Prostate gland (tissue), 2 donors: ENCODE results near the gene CD248. TPM values are rescaled to one million over a fixed set of nuclear protein-coding genes. Genes with fewer than 3 reads are reported as not detected.

Experiments used
- DNase-seq: peaks from one replicate; pipeline ENCODE4 v3.0.0-alpha.2; 2019; ENCODE audit warnings: low spot score
- H3K27ac ChIP-seq, 2 donors: fragments of 200-600 bp; sonication (generic); 2 replicates each; pipeline ENCODE4 v1.5.1; 2017 to 2019
- H3K27me3 ChIP-seq: fragments of 200-600 bp; sonication (generic); replicated peaks from 2 replicates; pipeline ENCODE4 v1.5.1; 2019; ENCODE audit not compliant: insufficient read depth
- H3K36me3 ChIP-seq, 2 donors: fragments of 200-600 bp; sonication (generic); 1 replicate in 1 of 2; 2 replicates in 1 of 2; pipeline versions ENCODE4 v1.5.1 to v1.8.1; 2017 to 2019
- H3K4me1 ChIP-seq: fragments of 200-600 bp; sonication (generic); replicated peaks from 2 replicates; pipeline ENCODE4 v1.5.1; 2019
- H3K4me3 ChIP-seq, 2 donors: fragments of 200-600 bp; sonication (generic); 2 replicates each; pipeline ENCODE4 v1.5.1; 2017 to 2019
- H3K9me3 ChIP-seq: fragments of 200-600 bp; sonication (generic); 2 replicates; pipeline ENCODE4 v1.5.1; 2017
- POLR2A ChIP-seq: fragments of 450-650 bp; IDR thresholded peaks from one replicate; pipeline ENCODE4 v1.6.1; 2016; ENCODE audit warnings: antibody characterized with exemption, mild to moderate bottlenecking
- POLR2AphosphoS5 ChIP-seq: sonication (generic); formaldehyde crosslinking; IDR thresholded peaks from one replicate; pipeline ENCODE4 v1.6.1; 2017; ENCODE audit warnings: antibody characterized with exemption
- WGBS: methylation state at CpG from one replicate; pipeline ENCODE4 v1.1.5; 2018; 5-methylcytosine and 5-hydroxymethylcytosine counted together
- intact Hi-C: fragments of 100-400 bp; cut with DNase I; formaldehyde crosslinking; loops from one replicate; pipeline ENCODE4 v1.14.2; 2022
- total RNA-seq, 2 donors: library from RNA; depleted of rRNA; stranded (reverse); fragments of >200 nt; gene quantifications; one replicate each; pipeline ENCODE4 v1.1.0, GENCODE V29; 2016
- TF ChIP-seq, protein P1 (sequence below), 4 experiments: fragments of 200-600 bp in 2 of 4; fragments of 450-650 bp in 2 of 4; sonication (generic) in 2 of 4; IDR thresholded peaks; 1 replicate in 3 of 4; 2 replicates in 1 of 4; pipeline ENCODE4 v1.5.1; 2016 to 2019; ENCODE audit warnings: antibody characterized with exemption in 4 of 4, mild to moderate bottlenecking in 2 of 4, moderate library complexity in 2 of 4

Gene CD248
- total RNA-seq, 2 donors from 2014 or later: 1.9 to 7.3 TPM

DNA sequence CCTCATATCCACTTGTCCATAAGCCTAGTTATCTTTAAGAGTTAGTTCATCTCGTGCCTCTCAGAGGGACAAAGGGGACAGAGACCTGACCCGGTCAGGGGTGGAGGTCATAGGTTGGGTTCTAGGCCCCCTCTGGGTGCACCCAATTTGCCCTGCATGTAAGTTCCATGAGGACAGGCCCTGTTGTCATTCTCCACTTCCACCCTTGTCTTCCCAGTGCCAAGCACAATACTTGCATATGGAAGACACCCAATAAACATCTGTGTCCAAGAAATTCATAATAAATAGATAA, 26.6 kb downstream of the CD248 start:
- Histone ChIP-seq H3K4me3 (no peak overlapping the region), H3K36me3 (no peaks in the 10 kb centered on the region), H3K4me1 (peaks cover 16% of the 10 kb centered on the region), H3K9me3 (no peaks in the 10 kb centered on the region), H3K27ac (no peak overlapping the region), H3K27me3 (peaks cover 3% of the 10 kb centered on the region)
- WGBS: 75% methylated on average over 2 of the region's 2 CpGs
- no peak for TF ChIP-seq POLR2A
- TF ChIP-seq, protein P1, sequence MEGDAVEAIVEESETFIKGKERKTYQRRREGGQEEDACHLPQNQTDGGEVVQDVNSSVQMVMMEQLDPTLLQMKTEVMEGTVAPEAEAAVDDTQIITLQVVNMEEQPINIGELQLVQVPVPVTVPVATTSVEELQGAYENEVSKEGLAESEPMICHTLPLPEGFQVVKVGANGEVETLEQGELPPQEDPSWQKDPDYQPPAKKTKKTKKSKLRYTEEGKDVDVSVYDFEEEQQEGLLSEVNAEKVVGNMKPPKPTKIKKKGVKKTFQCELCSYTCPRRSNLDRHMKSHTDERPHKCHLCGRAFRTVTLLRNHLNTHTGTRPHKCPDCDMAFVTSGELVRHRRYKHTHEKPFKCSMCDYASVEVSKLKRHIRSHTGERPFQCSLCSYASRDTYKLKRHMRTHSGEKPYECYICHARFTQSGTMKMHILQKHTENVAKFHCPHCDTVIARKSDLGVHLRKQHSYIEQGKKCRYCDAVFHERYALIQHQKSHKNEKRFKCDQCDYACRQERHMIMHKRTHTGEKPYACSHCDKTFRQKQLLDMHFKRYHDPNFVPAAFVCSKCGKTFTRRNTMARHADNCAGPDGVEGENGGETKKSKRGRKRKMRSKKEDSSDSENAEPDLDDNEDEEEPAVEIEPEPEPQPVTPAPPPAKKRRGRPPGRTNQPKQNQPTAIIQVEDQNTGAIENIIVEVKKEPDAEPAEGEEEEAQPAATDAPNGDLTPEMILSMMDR (IDR thresholded peaks at IDR 0.05): no peak
- TF ChIP-seq POLR2AphosphoS5: no peak
- intact Hi-C loops: no loop called here
- DNase-seq: no peak

DNA sequence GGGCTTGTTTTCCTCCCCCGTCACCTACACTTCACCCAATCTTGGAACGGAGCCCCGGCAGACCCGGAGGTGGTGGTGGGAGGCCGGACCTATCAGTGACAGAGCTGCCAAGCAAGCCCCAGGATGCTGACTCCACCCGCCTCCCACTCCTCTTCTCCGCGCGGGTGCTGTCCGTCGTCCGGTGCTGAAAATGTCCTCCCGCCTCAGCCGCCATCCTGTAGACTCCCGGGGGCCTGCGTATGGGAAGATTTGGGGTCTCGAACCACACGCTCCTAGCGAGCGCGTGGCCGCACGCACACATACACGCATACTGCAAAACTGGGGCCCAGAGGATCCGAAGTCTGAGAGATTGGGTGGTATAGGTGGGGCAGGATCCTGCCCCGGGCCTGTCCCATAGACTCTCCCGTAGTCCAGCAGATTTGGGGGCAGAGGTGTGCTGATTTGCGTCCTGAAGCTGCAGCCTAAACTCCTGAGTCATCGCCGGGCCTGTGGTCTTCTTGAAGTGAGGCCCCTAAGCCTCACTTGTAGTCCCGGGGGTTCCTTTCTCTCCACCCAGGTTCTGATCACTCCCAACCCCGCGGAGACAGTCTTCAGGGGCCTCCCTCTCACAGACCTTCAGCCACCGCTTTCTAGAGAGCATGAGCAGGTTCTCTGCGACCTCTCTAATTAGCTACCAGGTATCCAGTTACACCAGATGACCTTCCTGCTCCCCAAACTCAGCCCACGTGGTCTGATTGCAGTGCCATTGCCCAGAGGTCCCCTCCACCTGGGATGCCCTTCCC, 27.1 kb downstream of the CD248 start:
- Histone ChIP-seq H3K9me3 (no peaks in the 10 kb centered on the region), H3K27me3 (peaks cover 3% of the 10 kb centered on the region), H3K36me3 (no peaks in the 10 kb centered on the region), H3K4me1 (peaks cover 16% of the 10 kb centered on the region), H3K4me3 (peak overlapping the region; percentile 67 to 86), H3K27ac (peak overlapping the region; percentile 86 to 90)
- intact Hi-C loops: no loop called here
- WGBS: 8% methylated on average over 36 of the region's 36 CpGs
- TF ChIP-seq POLR2AphosphoS5 (no peak), POLR2A (no peak)
- TF ChIP-seq, protein P1 (IDR thresholded peaks at IDR 0.05): no peak
- peak; percentile 68 for DNase-seq

DNA sequence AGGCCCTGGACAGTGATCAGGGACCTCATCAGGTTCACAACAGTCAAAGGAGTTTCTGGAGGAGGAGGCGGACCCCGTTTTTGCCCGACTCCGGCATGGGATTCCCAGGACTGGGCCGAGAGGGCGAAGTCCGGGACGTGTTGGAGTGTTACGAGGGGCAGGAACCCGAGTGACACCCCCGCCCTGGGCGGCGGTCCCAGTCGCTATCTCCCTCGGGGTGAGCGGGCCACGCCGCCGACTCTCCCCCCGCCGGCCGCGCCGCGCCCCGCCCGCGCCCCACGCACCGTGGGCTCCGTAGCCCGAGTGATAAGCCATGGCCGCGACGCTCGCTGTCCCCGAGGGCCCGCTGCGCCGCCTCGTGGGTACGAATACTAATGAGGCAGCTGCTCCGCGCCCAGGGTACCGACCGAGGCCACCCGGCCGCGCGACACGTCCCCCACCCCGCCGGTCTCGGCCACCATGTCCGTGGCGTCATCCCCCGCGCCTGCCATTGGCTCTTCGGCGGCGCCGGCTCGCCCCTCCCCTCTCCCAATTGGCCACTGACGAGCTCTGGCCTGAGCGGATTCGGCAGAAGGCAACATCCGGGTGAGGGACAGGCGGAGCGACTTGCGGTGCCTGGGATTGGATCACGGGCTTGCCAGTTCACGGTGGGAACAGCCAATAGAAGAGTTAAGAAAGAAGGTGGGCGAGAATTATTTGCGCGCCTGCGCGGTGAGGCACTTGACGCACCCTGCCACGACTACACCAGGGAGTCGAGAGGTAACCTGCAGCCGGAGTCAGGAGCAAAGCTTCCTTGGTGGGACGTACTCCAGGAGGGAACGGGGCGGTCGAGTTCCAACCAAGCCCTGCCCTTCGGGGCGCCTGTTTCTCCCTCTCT, 27.9 kb downstream of the CD248 start, which contains the start of gene YIF1A:
Gene YIF1A (minus strand): TSS at position 473 of the 877 bp plus-strand sequence. CDS start 158 bp downstream, at position 315.
- WGBS: under 1% methylated on average over 77 of the region's 87 CpGs
- H3K4me1 ChIP-seq: peaks cover 16% of the 10 kb centered on the region
- no peaks in the 10 kb centered on the region for H3K9me3 ChIP-seq
- intact Hi-C loops: no loop called here
- TF ChIP-seq, protein P1 (IDR thresholded peaks at IDR 0.05): no peak
- peak; percentile 82 for TF ChIP-seq POLR2A
- peak; percentile 98 for TF ChIP-seq POLR2AphosphoS5
- DNase-seq: peak; percentile 99
- H3K27ac ChIP-seq: peak within 1 kb of the TSS; percentile 86 to 90
- H3K27me3 ChIP-seq: no peaks in the 10 kb centered on the region
- peak within 1 kb of the TSS; percentile 67 to 86 for H3K4me3 ChIP-seq
- H3K36me3 ChIP-seq: no peaks in the 10 kb centered on the region

DNA sequence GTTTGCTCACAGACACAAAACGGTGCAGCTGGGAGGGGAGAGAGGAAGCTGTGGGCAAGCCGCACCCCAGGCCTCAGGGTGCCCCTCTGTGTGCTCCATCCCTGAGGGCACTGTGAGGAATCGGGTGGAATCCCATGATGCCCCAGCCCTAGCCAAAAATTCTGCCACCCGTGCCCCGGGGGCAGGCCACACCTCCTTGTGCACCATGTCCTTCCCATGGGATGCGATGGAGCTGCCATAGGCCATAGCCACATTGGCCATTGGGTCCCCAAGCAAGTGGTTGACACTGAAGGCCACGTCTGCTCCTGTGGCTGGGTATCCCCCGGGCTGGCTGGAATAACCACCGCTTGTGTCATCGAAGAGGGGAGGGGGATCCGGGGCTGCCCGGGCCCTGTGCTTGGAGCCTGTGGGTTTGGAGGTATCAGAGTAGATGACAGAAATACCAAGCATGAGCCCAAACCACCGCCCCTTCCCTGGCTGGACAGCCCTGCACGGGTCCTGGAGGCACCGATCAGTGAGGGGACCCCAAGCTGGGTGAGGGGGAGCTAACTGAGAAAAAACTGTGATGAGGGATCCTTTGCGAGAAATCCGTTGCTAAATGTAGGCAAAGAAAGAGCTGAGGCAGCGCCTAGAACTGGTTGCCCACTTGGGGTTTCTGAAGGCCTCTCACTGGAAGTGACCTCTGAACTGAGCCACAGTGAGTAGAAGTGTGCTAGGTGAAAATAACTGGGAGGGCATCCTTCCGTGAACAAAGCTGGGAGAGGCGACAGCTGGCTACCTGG, 28.8 kb downstream of the CD248 start:
- intact Hi-C loops: no loop called here
- no peaks in the 10 kb centered on the region for H3K9me3 ChIP-seq
- peaks cover 16% of the 10 kb centered on the region for H3K4me1 ChIP-seq
- TF ChIP-seq POLR2AphosphoS5 (no peak), POLR2A (no peak)
- TF ChIP-seq, protein P1 (IDR thresholded peaks at IDR 0.05): no peak
- H3K27ac ChIP-seq: peak overlapping the region; percentile 86 to 90
- H3K27me3 ChIP-seq: no peaks in the 10 kb centered on the region
- no peaks in the 10 kb centered on the region for H3K36me3 ChIP-seq
- DNase-seq: no peak
- 32% methylated on average over 20 of the region's 20 CpGs for whole genome bisulfite sequencing
- H3K4me3 ChIP-seq: peak overlapping the region; percentile 67 to 86
